NCI-H748 (cell line): ENCODE measurements around the gene NTPCR.

Experiments used
- DNase-seq: peaks from one replicate; lab custom pipeline; 2025; ENCODE audit not compliant: unreplicated experiment; lab: John Stamatoyannopoulos, UW

Gene NTPCR

DNA sequence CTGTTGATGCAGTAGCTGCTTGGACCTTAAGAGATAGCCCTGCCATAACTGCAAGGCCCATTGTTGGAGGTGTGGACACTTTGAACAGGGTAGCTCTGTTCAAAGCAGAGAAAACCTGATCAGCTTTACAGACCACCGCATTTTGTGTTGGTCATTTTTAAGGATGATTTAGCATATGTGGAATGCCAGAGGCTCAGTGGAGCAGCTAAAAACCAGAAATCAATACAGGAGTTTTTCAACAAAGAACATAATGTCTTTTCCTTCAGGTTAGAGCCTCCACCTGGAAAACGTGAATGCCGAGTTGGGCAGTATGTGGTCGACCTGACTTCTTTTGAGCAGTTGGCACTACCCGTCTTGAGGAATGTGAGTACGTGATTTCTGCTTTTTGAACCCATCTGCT lies 5.7 kb downstream of the NTPCR start:
- DNase-seq: no peak

- no peak for DNase-seq
Observed at GRCh38 chr1:232958067-232958466, 7.7 kb downstream of the NTPCR start.

DNA sequence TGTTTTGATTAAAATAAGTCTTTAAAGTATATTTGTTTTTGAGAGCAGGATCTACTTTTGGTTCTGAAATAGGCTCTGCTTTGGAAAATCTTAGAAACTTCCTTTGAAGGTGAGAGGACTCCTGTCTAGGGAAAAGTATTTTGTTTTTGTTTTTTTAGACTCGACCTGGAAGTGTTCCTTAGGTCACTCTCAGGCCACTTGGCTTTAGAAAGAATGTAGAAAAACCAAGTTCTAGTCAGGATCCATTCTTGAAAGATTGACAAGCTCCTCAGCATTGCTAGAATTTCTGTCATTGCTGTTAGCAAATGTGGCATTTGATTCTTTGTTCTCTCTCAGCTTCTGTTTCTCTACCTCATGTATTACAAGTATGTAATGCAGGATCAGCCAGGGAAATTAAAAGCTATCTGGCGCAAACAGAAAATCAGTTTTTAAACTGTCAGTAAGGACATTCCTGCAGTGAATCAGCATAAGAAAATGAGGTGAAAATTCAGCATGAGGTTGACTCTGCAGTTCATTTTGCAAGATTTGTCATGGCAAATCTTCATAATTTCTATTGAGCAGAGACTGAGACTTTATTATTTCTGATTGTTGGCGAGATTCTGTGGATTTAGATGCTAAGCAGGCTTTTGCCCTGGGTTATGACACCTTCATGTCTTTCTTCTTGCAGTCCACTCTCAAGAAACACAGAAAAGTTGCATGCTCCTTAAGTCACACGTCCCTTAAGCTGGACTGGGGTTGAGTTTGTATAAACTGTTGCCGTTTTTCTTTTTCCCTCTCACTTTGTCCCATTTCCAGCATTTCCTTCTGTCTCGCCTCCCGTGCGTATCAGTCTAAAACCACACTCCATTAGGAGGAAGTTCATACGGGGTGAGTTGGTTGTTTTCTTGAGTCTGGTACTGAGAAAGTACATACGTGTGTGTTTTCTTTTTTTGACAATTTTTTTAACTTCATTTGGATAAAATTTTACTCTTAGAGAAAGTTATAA lies 12.6 kb downstream of the NTPCR start:
- DNase-seq: no peak

DNA sequence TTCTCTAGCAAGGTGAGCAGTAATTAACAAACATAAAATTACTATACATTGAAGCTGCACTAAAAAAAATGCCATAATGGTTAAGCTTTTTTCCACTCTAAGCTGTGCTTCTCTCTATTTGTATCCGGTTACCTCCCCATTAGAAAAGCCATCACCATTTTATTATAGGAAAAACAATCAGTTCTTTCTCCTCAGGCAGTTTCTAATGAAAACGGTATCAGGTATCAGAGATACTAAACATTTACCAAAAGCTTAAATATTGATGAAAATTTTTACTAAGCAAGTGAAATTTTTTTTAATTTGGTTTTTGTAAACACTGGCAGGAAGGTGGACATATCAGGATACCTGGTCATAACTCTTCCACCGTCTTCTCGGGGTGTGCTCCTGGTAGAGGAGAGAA lies 14.2 kb downstream of the NTPCR start:
- no peak for DNase-seq

GRCh38 chr1:232965124-232965911 lies 14.9 kb downstream of the NTPCR start:
- DNase-seq: no peak

DNA sequence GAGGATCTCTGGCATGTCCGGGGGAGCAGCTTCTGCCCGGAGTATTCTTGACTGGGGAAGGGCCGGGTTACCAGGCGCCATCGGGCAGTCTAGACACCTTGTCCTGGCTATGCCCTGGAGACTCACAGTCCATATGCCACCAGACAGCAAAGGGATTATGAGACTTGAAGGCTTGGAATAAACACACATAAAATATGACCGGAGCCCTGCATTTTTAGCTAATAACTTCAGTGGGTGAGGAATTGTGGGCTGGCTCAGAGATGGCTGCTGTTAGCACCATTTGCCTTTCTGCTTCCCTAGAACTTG lies 15.5 kb downstream of the NTPCR start:
- DNase-seq: no peak

- DNase-seq: no peak
Observed at GRCh38 chr1:232966663-232967062, 16.3 kb downstream of the NTPCR start.

DNA sequence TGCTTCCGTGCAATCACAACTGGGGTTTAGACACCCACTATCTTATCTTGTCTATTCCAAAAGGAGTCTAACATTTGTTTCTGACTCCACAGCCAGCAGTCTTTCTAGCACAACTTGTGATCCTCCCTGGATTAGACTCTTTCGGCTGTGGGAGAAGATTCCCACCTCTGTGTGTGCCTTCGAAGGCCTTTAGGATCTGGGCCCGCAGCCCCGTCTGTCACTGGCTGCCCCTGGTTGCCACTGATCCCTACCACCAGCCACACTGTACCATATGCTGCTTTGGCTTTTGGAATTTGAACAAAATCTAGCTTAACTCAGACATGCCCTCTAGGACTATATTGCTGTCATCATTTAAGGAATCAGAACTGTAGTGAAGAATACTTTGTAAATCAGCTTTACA lies 18.0 kb downstream of the NTPCR start:
- DNase-seq: no peak

DNA sequence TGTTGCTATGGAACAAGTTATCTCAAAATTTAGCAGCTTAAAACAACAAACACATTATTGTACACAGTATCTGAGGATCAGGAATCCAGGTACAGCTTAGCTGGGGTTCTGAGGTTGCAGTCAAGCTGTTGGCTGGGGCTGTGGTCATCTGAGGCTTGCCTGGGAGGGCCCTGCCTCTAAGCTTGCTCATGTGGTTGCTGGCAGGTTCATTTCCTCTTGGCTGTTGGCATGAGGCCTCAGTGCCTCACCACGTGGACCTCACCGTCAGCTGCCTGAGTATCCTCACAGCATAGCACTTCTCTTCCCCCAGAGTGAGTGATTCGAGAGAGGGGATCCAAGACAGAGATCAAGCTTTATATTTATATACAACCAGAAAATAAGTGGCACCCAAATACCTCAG lies 18.6 kb downstream of the NTPCR start:
- DNase-seq: no peak

DNA sequence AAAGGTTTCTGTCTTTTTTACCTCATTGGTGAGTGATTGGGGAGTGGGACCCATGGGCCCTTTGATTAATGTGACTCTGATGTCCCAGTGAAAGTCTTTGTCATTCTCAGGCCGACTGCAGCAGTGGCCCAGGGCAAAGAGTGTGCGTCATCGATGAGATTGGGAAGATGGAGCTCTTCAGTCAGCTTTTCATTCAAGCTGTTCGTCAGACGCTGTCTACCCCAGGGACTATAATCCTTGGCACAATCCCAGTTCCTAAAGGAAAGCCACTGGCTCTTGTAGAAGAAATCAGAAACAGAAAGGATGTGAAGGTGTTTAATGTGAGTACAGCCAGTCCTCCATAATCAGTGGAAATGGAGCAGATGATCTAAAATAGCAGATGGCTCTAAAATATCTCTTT lies 19.4 kb downstream of the NTPCR start:
- DNase-seq: no peak

DNA sequence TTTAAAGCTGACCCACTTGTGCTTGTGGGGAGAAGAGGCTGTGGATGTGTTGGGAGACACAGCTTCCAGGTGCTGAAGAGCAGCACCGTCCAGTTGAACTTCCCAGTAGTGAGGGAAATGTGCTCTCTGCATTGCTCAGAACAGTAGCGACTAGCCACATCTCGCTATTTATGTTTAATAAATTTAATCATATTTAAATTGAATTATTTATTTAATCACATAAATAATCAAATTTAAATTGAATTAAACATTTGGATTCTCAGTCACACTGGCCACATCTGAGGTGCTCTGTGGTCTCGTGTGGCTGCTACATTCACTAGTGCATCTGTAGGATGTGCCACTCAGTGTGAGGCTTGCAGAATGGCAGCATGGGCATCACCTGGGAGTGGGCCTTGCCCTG lies 20.1 kb downstream of the NTPCR start:
- no peak for DNase-seq

GRCh38 chr1:232973652-232974611 lies 23.5 kb downstream of the NTPCR start:
- DNase-seq: no peak

GRCh38 chr1:232974971-232975370 lies 24.6 kb downstream of the NTPCR start:
- DNase-seq: no peak

DNA sequence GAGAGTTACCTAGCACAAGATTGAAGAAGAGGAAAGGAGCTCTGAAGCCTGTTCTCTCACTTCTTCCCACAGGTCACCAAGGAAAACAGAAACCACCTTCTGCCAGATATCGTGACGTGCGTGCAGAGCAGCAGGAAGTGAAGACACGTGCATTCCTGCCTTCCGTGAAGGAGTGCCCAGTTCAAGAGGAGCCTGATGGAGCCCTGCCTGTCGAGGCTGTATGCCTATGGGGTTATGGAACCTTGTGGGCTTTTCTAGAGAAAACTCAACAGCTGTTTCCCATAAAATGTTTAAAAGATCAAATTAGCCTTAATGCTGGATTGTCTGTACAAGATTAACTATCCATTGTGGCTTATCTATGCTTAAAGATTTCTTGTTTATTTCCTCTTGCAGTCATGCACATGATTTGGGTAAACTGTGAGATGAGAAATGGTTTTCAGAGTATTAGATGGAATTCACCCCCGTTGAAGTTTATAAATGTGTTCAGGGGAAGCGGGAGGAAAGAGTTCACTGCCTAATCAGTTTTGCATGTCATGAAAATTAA lies 27.8 kb downstream of the NTPCR start:
- DNase-seq: no peak

DNA sequence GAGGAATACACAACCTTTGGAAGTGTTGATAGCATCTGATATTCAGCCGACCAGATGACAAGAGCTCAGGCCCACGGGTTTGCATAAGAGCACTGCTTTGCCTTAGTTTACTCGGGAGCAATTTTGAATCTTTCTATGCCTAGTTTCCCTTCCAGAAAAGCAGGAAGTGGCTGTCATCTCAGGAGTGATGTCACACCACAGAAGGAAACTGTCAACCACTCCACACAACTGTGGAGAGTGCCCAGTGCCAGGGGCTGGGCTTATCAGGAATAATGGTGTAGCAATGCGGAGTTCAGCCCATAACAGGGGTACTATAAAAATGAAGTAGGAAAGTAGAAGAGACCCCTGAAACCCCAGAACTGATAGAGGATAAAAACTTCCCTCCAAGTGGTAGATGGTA lies 28.4 kb downstream of the NTPCR start:
- no peak for DNase-seq

GRCh38 chr1:232979558-232979957 lies 29.1 kb downstream of the NTPCR start:
- DNase-seq: no peak

DNA sequence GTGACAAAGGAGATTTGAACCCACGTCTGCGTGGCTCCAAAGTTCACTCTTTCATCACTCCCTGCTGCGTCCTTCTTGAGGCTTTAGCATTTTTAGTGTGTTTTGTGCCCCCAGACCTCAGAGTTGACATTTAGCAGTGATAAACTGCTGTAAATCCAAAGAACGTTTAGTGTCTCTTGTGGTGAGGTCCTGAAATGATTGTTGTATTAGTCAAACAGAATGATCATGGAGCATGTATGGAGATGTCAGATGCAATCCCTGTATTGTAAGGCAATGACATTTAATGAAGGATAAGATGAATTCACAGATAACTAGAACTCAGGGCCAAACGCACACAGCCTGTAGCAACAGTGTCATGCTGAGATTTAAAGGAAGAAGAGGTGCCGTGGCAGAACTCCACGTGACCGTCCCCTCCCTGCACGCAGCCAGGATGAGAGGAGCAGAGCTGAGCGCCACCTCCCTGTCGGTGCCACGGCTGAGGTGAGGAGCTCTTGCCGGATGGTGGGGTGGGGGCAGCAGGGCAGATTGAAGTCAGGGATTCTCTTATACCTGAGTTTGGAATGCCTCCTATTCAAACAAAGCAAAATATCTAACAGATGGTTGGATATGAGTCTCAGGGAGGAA lies 30.1 kb downstream of the NTPCR start:
- DNase-seq: no peak

- no peak for DNase-seq
Observed at GRCh38 chr1:232980986-232981560, 30.7 kb downstream of the NTPCR start.

DNA sequence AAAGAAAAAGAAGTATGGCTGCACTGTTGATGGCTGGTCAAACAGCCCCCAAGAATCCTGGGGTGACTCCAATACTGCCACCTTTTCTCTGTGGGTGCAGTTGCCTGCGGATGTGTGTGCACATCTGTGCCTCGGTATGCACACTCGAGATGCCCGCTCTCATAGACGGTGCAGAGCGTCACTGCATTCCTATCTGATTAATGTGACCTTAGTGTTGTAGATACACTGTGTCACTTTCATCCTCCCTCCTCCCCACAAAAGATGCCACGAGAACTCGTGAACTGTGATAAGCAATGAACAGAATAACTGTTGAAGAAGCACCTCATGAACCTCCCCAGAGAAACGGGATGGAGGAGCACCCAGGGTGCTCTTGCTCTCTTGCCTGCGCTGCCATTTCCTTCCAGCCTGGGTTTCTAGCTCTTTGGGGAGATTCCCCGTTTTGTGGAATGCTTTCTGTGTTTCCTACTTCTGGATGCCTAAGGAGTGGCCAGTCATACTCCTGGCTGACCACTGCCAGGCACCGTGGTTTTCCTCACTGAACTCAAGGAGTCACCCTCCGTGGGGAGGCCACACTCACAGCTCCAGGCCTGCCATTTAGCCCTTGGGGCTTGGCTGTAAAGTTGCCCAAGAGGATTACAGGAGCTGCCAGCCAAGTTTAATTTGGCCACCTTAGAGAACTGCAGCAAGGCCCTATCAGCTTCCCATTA lies 32.0 kb downstream of the NTPCR start:
- DNase-seq: no peak
